Ovary (tissue), 9 donors: ENCODE results near the gene THSD4. TPM values are rescaled to one million over a fixed set of nuclear protein-coding genes. Genes with fewer than 3 reads are reported as not detected.
"Not testable (repeated sequence)": the region's sequence is repeated elsewhere in the genome, so short reads cannot be mapped to it uniquely, and the experiment has no call there.

Experiments
- DNase-seq, 5 donors: peaks; one replicate each; pipeline ENCODE4 v3.0.0-alpha.2; 2019 to 2020
- H3K27ac ChIP-seq, 2 donors: fragments of 200-600 bp; one replicate each; pipeline versions ENCODE4 v1.5.1 to v1.8.0; 2019 to 2022
- H3K27me3 ChIP-seq: fragments of 200-600 bp; one replicate; pipeline ENCODE4 v1.8.0; 2022
- H3K36me3 ChIP-seq: fragments of 200-600 bp; sonication (generic); one replicate; pipeline ENCODE4 v1.5.1; 2019
- H3K4me1 ChIP-seq: one replicate; pipeline ENCODE4 v1.8.1; 2013; ENCODE audit warnings: mild to moderate bottlenecking, moderate library complexity; ENCODE audit not compliant: insufficient read depth
- H3K4me3 ChIP-seq: fragments of 200-600 bp; sonication (generic); one replicate; pipeline ENCODE4 v1.5.1; 2017
- H3K9me3 ChIP-seq, 2 donors: fragments of 200-600 bp in 1 of 2; sonication (generic) in 1 of 2; one replicate each; pipeline versions ENCODE4 v1.5.1 to v1.8.1; 2013 to 2019; ENCODE audit warnings: mild to moderate bottlenecking in 1 of 2, moderate library complexity in 1 of 2
- EP300 ChIP-seq: sonication (generic); formaldehyde crosslinking; IDR thresholded peaks from one replicate; pipeline ENCODE4 v1.6.1; 2017; ENCODE audit warnings: antibody characterized with exemption
- POLR2A ChIP-seq: fragments of 450-650 bp; IDR thresholded peaks from one replicate; pipeline ENCODE4 v1.6.1; 2017; ENCODE audit warnings: antibody characterized with exemption, mild to moderate bottlenecking, moderate library complexity
- WGBS, 3 donors: extraction: QIAGEN DNeasy Blood & Tissue Kit in 1 of 3; methylation state at CpG; one replicate each; pipeline versions ENCODE4 v1.1.5 to v1.1.7; 2013 to 2017; 5-methylcytosine and 5-hydroxymethylcytosine counted together
- intact Hi-C, 4 donors: fragments of 100-400 bp; cut with DNase I; formaldehyde crosslinking; loops; one replicate each; pipeline versions ENCODE4 v1.11.0 to v1.15.1; 2022 to 2023
- polyA plus RNA-seq, 2 donors: library from polyadenylated mRNA; stranded (reverse); fragments of 200-250 nt in 1 of 2; fragments of 350-450 nt in 1 of 2; fragmentation: Illumina TruSeq in 1 of 2; extraction: RNeasy Lipid Tissue Mini Kit (QIAGEN cat#74804) in 1 of 2; gene quantifications; one replicate each; pipeline ENCODE4 v1.2.3, GENCODE V29; 2013 to 2014
- total RNA-seq, 7 donors: library from RNA; depleted of rRNA in 2 of 7; stranded (reverse); fragments of >200 nt in 2 of 7; fragmentation: NEBNext Ultra II Directional in 3 of 7; extraction: Animal tissue kit (Norgen Biotek cat#: 25700) in 3 of 7; gene quantifications; one replicate each; pipeline versions ENCODE4 v1.1.0 to v1.2.4, GENCODE V29; 2016 to 2023
- TF ChIP-seq, protein P1 (sequence below), 3 donors: fragments of 450-650 bp in 2 of 3; fragments of 200-600 bp in 1 of 3; IDR thresholded peaks; one replicate each; pipeline versions ENCODE4 v1.5.1 to v1.8.0; 2016 to 2022; ENCODE audit warnings: antibody characterized with exemption in 3 of 3, mild to moderate bottlenecking in 1 of 3
- donor health status: DM: no; HTN: no; CAD: no; lungs with moderate emphysema.
- donor health status: DM: no; HTN: no; CAD: no.
- donor health status: Bipolar disorder and iron deficiency.
- donor health status: DM: yes; HTN: yes; CAD: no.
- donor health status: DM: no; HTN: no; CAD: no.
- donor health status: DM: yes; HTN: yes; CAD: no.

THSD4 gene
- total and polyA plus RNA-seq, 9 donors = 3.2 to 53.4 (median 13.5) TPM

- intact Hi-C loops = no loop called here
- Histone ChIP-seq H3K36me3 (no peaks in the 10 kb centered on the region), H3K9me3 (no peaks in the 10 kb centered on the region), H3K4me1 (no peaks in the 10 kb centered on the region), H3K4me3 (no peak overlapping the region), H3K27me3 (no peaks in the 10 kb centered on the region), H3K27ac (no peak overlapping the region)
- TF ChIP-seq, protein P1, sequence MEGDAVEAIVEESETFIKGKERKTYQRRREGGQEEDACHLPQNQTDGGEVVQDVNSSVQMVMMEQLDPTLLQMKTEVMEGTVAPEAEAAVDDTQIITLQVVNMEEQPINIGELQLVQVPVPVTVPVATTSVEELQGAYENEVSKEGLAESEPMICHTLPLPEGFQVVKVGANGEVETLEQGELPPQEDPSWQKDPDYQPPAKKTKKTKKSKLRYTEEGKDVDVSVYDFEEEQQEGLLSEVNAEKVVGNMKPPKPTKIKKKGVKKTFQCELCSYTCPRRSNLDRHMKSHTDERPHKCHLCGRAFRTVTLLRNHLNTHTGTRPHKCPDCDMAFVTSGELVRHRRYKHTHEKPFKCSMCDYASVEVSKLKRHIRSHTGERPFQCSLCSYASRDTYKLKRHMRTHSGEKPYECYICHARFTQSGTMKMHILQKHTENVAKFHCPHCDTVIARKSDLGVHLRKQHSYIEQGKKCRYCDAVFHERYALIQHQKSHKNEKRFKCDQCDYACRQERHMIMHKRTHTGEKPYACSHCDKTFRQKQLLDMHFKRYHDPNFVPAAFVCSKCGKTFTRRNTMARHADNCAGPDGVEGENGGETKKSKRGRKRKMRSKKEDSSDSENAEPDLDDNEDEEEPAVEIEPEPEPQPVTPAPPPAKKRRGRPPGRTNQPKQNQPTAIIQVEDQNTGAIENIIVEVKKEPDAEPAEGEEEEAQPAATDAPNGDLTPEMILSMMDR (IDR thresholded peaks at IDR 0.05) = no peak
- DNase-seq = no peak
Observed at GRCh38 chr15:71716990-71717389, 601.7 kb downstream of the THSD4 start.

GRCh38 chr15:71718116-71718910 lies 603.0 kb downstream of the THSD4 start:
- H3K27me3 ChIP-seq = no peaks in the 10 kb centered on the region
- 88 to 89% (median 89%) methylated on average over 13 of the region's 13 CpGs for WGBS, 3 donors
- H3K4me3 ChIP-seq = no peak overlapping the region
- intact Hi-C loops = no loop called here
- H3K9me3 ChIP-seq = no peaks in the 10 kb centered on the region
- TF ChIP-seq EP300 = no peak
- TF ChIP-seq, protein P1 (IDR thresholded peaks at IDR 0.05) = no peak
- no peak for TF ChIP-seq POLR2A
- H3K4me1 ChIP-seq = no peaks in the 10 kb centered on the region
- H3K36me3 ChIP-seq = no peaks in the 10 kb centered on the region
- no peak for DNase-seq
- H3K27ac ChIP-seq = no peak overlapping the region

DNA sequence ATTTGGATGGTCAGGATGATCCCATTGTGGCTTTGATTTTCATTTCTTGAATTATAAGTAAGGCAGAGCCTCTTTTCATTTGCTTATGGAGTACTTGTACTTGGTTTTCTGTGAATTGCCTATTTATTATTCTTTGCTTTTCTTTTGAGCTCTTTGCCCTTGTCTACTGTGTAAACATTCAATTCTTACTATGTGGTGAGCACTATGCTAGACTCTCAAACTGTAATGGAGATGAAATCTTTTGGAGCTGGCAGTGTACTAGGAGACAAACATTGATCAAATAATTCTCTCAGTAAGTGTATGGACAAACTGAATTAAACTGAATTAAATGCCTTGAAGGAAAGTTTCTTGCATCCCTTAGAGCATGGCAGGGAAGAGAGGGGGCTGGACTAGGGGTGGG lies 608.1 kb downstream of the THSD4 start:
- DNase-seq = no peak
- H3K36me3 ChIP-seq = no peaks in the 10 kb centered on the region
- TF ChIP-seq POLR2A (no peak), EP300 (no peak)
- TF ChIP-seq, protein P1 (IDR thresholded peaks at IDR 0.05) = no peak
- no peak overlapping the region for H3K27ac ChIP-seq
- no peaks in the 10 kb centered on the region for H3K27me3 ChIP-seq
- H3K4me1 ChIP-seq = no peaks in the 10 kb centered on the region
- H3K9me3 ChIP-seq = no peaks in the 10 kb centered on the region
- intact Hi-C loops = no loop called here
- no peak overlapping the region for H3K4me3 ChIP-seq

GRCh38 chr15:71725207-71725955 lies 610.1 kb downstream of the THSD4 start:
- H3K36me3 ChIP-seq, H3K4me3 ChIP-seq, intact Hi-C loops, H3K27ac ChIP-seq, DNase-seq, H3K4me1 ChIP-seq, H3K9me3 ChIP-seq, H3K27me3 ChIP-seq: not testable (repeated sequence)
- 87 to 89% (median 88%) methylated on average over 4 of the region's 4 CpGs for WGBS, 3 donors

DNA sequence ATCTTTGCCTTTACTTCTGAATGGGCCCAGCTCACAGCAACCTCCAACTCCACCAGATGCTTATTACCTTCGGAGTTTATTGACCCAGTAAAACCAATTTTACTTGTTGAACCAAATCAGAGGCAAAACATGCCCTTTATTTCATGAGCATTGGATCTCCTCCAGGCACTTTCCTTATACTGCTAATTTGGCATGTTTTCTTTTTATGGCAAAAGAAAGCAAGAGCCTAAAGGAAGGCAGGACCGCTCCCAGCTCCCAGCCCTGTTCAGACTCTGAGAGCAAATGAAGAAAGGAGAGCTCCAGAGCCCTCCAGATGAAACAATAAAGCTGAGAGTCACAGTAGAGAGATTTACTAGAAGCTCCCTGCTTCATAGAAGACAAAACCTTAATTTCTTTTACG lies 613.6 kb downstream of the THSD4 start:
- H3K4me3 ChIP-seq = no peak overlapping the region
- TF ChIP-seq, protein P1 (IDR thresholded peaks at IDR 0.05) = no peak
- intact Hi-C loops = no loop called here
- DNase-seq = no peak
- H3K27me3 ChIP-seq = no peaks in the 10 kb centered on the region
- H3K36me3 ChIP-seq = no peaks in the 10 kb centered on the region
- 65 to 78% (median 73%) methylated on average over 3 of the region's 3 CpGs for WGBS, 3 donors
- H3K9me3 ChIP-seq = no peaks in the 10 kb centered on the region
- H3K27ac ChIP-seq = no peak overlapping the region
- no peaks in the 10 kb centered on the region for H3K4me1 ChIP-seq
